Ectodermal cell (in vitro differentiated cells): ENCODE measurements around the gene CYP4A22. TPM values are rescaled to one million over a fixed set of nuclear protein-coding genes. Genes with fewer than 3 reads are reported as not detected.
"Not testable (repeated sequence)": the region's sequence is repeated elsewhere in the genome, so short reads cannot be mapped to it uniquely, and the experiment has no call there.

Experiments
- H3K27ac ChIP-seq: 2 replicates; pipeline ENCODE4 v1.7.0; 2013; ENCODE audit warnings: mild to moderate bottlenecking, low read depth, low read length; ENCODE audit not compliant: insufficient read depth, poor library complexity, severe bottlenecking
- H3K27me3 ChIP-seq: 2 replicates; pipeline ENCODE4 v1.7.0; 2013; ENCODE audit warnings: mild to moderate bottlenecking, low read length; ENCODE audit not compliant: insufficient read depth, control insufficient read depth, poor library complexity, severe bottlenecking
- H3K36me3 ChIP-seq: one replicate; pipeline ENCODE4 v1.7.0; 2013; ENCODE audit warnings: low read length; ENCODE audit not compliant: control insufficient read depth, insufficient read depth
- H3K4me1 ChIP-seq: one replicate; pipeline ENCODE4 v1.7.0; 2013; ENCODE audit warnings: low read length; ENCODE audit not compliant: control insufficient read depth, insufficient read depth
- H3K4me3 ChIP-seq: 2 replicates; pipeline ENCODE4 v1.7.0; 2013; ENCODE audit warnings: low read depth, low read length, control low read depth; ENCODE audit not compliant: insufficient read depth
- H3K9me3 ChIP-seq: 2 replicates; pipeline ENCODE4 v1.7.0; 2013; ENCODE audit warnings: mild to moderate bottlenecking, low read length, moderate library complexity; ENCODE audit not compliant: control insufficient read depth
- WGBS, 2 experiments: methylation state at CpG; one replicate each; pipeline ENCODE4 v1.1.7; 2013; ENCODE audit warnings: missing lambda C conversion rate in 2 of 2; 5-methylcytosine and 5-hydroxymethylcytosine counted together
- polyA plus RNA-seq, 4 experiments: library from polyadenylated mRNA; stranded (reverse); fragments of 50-300 nt; gene quantifications; one replicate each; pipeline ENCODE4 v1.2.3, GENCODE V29; 2013

CYP4A22 gene, protein sequence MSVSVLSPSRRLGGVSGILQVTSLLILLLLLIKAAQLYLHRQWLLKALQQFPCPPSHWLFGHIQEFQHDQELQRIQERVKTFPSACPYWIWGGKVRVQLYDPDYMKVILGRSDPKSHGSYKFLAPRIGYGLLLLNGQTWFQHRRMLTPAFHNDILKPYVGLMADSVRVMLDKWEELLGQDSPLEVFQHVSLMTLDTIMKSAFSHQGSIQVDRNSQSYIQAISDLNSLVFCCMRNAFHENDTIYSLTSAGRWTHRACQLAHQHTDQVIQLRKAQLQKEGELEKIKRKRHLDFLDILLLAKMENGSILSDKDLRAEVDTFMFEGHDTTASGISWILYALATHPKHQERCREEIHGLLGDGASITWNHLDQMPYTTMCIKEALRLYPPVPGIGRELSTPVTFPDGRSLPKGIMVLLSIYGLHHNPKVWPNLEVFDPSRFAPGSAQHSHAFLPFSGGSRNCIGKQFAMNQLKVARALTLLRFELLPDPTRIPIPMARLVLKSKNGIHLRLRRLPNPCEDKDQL
- polyA plus RNA-seq (2013, experiment 1 of 4): not detected
- polyA plus RNA-seq (2013, experiment 2 of 4): not detected
- polyA plus RNA-seq (2013, experiment 3 of 4): not detected
- not detected for polyA plus RNA-seq (2013, experiment 4 of 4)

DNA sequence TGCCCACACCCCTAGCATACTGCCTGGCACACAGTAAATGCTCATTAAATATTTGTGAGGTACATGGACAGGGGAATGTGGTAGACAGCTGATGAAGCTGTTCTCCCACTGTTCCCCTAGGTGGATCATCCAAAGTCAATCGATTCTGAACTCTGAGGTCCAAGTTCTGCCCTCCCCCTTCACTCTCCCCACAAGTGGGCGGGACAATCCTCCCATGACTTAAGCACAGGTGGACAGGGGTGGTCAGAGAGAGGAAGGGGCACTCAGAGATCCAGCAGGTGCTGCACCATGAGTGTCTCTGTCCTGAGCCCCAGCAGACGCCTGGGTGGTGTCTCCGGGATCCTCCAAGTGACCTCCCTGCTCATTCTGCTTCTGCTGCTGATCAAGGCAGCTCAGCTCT, at the start of gene CYP4A22:
CYP4A22 (plus strand) TSS at position 244 of the 400 bp plus-strand sequence; CDS start at position 289, 45 bp downstream.
- H3K4me1 ChIP-seq: no peaks in the 10 kb centered on the region
- H3K27ac ChIP-seq: no peak within 1 kb of the TSS
- H3K36me3 ChIP-seq: no peaks in the 10 kb centered on the region
- WGBS, 2 experiments: 91 to 96% methylated on average over 4 of the region's 4 CpGs
- no peaks in the 10 kb centered on the region for H3K27me3 ChIP-seq
- no peak within 1 kb of the TSS for H3K4me3 ChIP-seq
- H3K9me3 ChIP-seq: no peaks in the 10 kb centered on the region

DNA sequence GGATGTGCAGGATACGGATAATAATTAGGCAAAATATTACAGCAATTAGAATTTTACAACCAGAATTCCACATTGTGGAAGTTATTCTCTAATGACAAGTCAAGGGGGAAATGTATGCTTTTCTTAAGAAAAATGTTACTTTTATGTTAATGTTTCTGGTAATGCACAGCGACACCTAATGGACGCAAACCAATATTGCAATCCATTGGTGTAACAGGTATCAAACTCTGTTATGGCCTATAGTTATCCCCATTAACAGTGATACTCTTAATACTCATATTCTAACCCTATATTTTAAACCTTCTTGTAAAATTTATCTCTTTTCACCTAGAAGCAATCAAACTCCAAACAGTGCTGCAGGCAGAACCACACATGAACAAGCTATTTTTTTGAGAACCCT, 47.9 kb upstream of the CYP4A22 start:
- WGBS, 2 experiments: 0% methylated on average over 2 of the region's 3 CpGs
- not testable (repeated sequence) for H3K4me1 ChIP-seq, H3K4me3 ChIP-seq, H3K9me3 ChIP-seq, H3K27me3 ChIP-seq, H3K27ac ChIP-seq, H3K36me3 ChIP-seq

DNA sequence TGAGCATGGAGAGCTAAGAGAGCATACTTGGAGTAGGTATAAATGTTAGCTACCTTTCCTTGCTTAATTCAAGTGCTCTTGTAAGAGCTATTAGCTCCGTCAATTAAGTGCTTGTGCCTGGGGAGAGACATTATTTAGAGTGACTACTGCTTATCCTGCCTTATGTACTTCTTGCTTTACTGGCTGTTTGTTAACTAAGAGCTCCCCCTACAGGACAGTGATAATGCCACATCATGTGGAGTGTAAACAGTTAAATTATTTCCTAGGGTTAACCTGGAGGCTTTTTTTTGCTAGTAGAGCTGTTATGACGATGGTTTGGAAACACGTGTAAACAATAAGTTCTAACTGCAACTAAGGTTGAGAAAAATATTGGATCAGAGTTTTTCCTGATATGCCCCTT, 45.8 kb upstream of the CYP4A22 start:
- not testable (repeated sequence) for H3K36me3 ChIP-seq, H3K4me1 ChIP-seq, H3K4me3 ChIP-seq, H3K27ac ChIP-seq, H3K27me3 ChIP-seq, H3K9me3 ChIP-seq
- WGBS, 2 experiments: 32 to 35% methylated on average over 3 of the region's 3 CpGs

GRCh38 chr1:47104816-47105215, 32.4 kb upstream of the CYP4A22 start:
- no peak overlapping the region for H3K27ac ChIP-seq
- 90 to 97% methylated on average over 3 of the region's 3 CpGs for WGBS, 2 experiments
- H3K4me3 ChIP-seq: no peak overlapping the region
- H3K36me3 ChIP-seq: no peaks in the 10 kb centered on the region
- no peaks in the 10 kb centered on the region for H3K9me3 ChIP-seq
- no peaks in the 10 kb centered on the region for H3K4me1 ChIP-seq
- no peaks in the 10 kb centered on the region for H3K27me3 ChIP-seq

- 98 to 100% methylated on average over 2 of the region's 3 CpGs for whole genome bisulfite sequencing, 2 experiments
Observed at GRCh38 chr1:47106792-47107191, 30.4 kb upstream of the CYP4A22 start.

GRCh38 chr1:47107851-47108574, 29.2 kb upstream of the CYP4A22 start:
- WGBS, 2 experiments: 66% methylated on average over 7 of the region's 10 CpGs
- H3K4me1 ChIP-seq, H3K36me3 ChIP-seq: not testable (repeated sequence)

More at GRCh38 chr1:47106792-47107191, 30.4 kb upstream of the CYP4A22 start:
- Histone ChIP-seq H3K36me3 (no peaks in the 10 kb centered on the region), H3K9me3 (no peaks in the 10 kb centered on the region), H3K27ac (no peak overlapping the region), H3K4me1 (no peaks in the 10 kb centered on the region), H3K27me3 (no peaks in the 10 kb centered on the region), H3K4me3 (no peak overlapping the region)

DNA sequence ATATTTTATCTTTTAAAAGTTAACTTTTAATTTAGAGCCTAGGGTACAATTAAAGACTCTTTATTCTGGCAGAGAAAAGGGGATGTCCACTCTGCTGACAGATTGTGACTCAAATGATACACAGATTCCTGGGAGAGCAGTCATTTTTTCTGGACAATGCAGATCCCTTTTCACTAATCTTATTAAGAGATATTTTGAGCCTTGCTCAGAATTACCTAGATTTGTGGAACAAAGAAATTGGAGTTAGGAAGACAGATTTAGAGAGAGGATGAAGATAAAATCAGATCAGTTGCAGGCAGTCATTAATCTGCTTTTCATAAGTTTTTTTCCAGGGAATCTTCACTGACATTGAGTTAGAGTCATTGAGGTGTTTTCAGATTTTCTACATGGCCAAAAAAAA, 27.8 kb upstream of the CYP4A22 start:
- not testable (repeated sequence) for H3K27me3 ChIP-seq, H3K9me3 ChIP-seq, H3K4me3 ChIP-seq, H3K27ac ChIP-seq, H3K36me3 ChIP-seq, H3K4me1 ChIP-seq

More at GRCh38 chr1:47107851-47108574, 29.2 kb upstream of the CYP4A22 start:
- not testable (repeated sequence) for H3K27me3 ChIP-seq, H3K4me3 ChIP-seq, H3K27ac ChIP-seq, H3K9me3 ChIP-seq

- Histone ChIP-seq H3K4me3 (no peak overlapping the region), H3K27me3 (no peaks in the 10 kb centered on the region), H3K9me3 (no peaks in the 10 kb centered on the region), H3K4me1 (no peaks in the 10 kb centered on the region), H3K27ac (no peak overlapping the region), H3K36me3 (no peaks in the 10 kb centered on the region)
- WGBS, 2 experiments: 44 to 76% methylated on average over 2 to 4 of the region's 4 CpGs
Observed at GRCh38 chr1:47113178-47113577, 24.1 kb upstream of the CYP4A22 start.

GRCh38 chr1:47121039-47121438, 16.2 kb upstream of the CYP4A22 start:
- not testable (repeated sequence) for H3K27ac ChIP-seq, H3K27me3 ChIP-seq, H3K4me3 ChIP-seq, H3K9me3 ChIP-seq, H3K4me1 ChIP-seq, H3K36me3 ChIP-seq
- 88% methylated on average over 1 of the region's 1 CpG for WGBS, 2 experiments

GRCh38 chr1:47124834-47125233, 12.4 kb upstream of the CYP4A22 start:
- not testable (repeated sequence) for H3K4me1 ChIP-seq, H3K36me3 ChIP-seq, H3K9me3 ChIP-seq, H3K27me3 ChIP-seq, H3K27ac ChIP-seq, H3K4me3 ChIP-seq
